HG03196 (cell line): ENCODE measurements around the gene SPOUT1.
"Not testable (repeated sequence)": the region's sequence is repeated elsewhere in the genome, so short reads cannot be mapped to it uniquely, and the experiment has no call there.

Experiments used
- ATAC-seq: cut with Tn5 transposase; IDR thresholded peaks from one replicate; pipeline ENCODE4 v1.9.1; 2021; ENCODE audit not compliant: unreplicated experiment

Gene SPOUT1, protein sequence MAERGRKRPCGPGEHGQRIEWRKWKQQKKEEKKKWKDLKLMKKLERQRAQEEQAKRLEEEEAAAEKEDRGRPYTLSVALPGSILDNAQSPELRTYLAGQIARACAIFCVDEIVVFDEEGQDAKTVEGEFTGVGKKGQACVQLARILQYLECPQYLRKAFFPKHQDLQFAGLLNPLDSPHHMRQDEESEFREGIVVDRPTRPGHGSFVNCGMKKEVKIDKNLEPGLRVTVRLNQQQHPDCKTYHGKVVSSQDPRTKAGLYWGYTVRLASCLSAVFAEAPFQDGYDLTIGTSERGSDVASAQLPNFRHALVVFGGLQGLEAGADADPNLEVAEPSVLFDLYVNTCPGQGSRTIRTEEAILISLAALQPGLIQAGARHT

DNA sequence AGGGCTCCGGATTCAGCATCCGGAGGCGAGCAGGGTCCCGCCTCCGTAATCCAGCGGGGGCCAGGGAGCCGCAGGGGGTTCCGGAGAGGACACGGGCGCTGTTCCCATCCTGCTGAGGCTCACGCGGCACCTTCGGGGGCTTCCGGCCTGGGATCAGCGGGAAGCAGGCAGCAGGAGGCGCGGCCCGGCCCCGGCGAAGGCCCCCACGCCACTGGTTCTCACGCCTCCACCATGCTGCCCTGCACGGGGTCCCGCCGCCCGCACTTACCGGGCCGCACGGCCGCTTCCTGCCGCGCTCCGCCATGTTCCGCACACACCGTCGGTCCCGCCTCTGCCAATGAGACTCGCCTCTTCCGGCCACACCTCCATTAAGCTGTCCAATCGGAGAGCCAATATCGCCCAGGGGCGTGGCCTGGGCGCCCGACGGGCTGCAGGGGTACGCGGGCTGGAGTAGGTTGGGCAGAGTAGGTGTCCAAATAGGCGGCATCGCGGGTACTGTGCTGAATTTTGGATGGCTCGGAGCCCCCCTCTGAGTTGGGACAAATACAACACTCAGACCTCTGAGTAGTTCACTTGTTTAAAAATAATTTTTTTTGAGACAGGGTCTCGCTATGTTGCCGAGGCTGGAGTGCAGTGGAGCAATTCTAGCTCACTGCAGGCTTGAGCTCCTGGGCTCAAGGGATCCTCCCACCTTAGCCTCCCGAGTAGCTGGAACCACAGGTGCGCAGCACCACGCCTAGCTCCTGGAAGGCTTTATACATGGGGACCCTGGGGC is at the start of gene SPOUT1:
SPOUT1 (minus strand) TSS at position 318 of the 775 bp plus-strand sequence; CDS start at position 304, 14 bp downstream.
- peak; percentile 94 for ATAC-seq

DNA sequence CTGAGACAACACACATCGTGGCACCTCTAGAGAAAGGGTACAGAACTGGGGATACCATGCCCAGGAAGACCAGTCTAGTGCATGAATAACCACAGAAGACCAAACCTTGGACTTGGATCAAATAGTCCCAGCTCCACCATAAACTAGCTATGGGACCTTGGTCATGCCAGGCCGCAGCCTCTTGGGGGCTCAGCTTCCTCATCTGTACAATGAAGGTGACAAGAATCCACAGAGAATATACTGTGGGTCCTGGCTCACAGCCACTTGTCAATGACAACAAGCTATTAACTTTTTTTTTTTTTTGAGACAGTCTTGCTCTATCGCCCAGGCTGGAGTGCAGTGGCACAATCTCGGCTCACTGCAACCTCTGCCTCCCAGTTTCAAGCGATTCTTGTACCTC is 48.3 kb upstream of the SPOUT1 start:
- ATAC-seq, result no peak

DNA sequence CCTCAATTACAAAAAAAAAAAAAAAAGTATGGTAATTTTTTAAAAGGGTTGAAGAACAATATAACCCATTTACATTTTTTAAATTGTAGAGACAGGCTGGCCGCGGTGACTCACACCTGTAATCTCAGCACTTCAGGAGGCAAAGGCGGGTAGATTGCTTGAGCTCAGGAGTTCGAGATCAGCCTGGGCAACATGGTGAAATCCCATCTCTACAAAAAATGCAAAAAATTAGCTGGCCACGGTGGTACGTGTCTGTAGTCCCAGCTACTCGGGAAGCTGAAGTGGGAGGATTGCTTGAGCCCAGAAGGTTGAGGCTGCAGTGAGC is 41.3 kb upstream of the SPOUT1 start:
- not testable (repeated sequence) for ATAC-seq

DNA sequence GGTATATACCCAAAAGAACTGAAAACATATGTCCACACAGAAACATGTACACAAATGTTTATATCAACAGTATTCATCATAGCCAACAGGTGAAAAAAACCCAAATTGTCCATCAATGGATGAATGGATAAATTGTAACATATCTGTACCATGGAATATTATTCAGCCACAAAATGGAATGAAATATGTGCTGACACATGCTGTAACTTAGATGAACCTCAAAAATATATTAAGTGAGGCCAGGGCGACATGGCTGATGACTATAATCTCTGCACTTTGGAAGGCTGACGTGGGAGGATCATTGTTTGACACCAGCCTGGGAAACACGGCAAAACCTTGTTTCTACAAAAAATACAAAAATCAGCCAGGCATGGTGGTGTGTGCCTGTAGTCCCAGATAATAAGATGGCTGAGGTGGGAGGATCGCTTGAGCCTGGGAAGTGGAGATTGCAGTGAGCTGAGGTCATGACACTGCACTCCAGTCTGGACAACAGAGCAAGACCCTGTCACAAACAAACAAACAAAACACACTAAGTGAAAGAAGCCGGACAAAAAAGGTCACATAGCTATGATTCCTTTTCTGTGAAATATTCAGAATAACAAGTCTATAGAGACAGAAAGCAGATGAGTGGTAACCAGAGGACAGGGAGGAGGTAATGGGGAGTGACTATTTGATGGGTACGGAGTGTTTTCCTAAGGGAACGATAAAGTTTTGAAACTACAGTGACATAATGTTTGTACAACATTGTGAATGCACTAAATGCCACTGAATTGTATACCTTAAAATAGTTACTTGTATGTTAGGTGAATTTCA is 40.7 kb upstream of the SPOUT1 start:
- no peak for ATAC-seq

DNA sequence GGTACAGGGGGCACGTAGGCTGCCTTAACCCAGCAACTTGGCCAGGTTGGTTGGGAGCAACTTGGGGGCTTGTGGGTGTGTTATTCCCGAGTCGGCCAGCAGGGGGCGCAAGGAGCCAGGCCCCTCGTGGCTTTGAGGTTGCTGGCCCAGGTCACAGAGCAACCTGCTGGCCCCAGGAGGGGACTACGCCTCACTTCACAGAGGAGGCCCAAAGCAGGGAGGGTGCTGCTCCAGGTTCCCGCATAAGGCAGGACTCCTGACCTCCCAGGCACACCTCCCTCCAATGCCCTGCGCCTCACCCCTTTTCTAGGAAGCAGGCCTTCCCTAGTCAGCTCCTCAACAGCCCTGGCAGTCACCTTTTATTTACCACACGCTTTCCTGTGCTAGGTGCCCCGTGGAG is 34.1 kb upstream of the SPOUT1 start:
- ATAC-seq, result no peak

DNA sequence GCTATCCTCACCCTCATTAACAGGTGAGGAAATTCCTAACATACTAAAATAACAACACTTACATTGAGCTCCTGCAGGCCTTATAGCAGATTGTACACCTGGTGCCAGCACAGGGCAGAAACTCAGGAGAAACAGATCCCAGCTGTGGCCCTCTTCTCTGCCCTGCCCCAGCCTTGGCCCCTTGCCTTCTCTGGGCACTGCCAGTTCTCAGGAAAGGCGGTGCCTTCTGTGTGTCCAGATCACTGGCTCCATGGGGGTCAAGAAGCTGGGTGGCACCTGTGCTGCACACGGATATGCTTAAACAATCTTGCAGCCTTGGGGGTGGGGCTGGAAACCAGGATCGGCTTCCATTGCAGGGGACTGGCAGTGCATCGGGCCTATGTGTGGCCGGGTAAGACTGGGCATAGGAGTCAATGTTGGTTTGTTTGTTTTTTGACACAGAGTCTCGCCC is 32.8 kb upstream of the SPOUT1 start:
- ATAC-seq, result no peak

DNA sequence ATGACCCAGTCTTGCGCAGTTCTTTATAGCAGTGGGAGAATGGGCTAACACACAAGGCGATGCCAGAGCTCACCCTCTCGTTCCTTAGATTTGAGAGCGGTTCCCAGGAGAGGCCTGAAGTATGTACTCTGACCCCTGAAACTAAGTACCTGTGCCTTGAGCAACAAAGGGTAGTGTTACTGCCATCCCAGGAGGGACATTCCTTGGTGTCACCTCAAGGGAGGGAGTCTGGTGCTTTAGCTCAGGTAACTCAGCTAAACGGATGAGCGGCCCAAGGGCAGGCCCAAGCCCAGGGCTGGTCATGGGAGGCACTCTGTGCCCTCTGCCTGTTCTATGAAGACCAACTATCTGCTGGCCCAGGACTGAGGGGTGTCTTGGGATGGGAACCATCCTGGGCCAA is 31.9 kb upstream of the SPOUT1 start:
- no peak for ATAC-seq

DNA sequence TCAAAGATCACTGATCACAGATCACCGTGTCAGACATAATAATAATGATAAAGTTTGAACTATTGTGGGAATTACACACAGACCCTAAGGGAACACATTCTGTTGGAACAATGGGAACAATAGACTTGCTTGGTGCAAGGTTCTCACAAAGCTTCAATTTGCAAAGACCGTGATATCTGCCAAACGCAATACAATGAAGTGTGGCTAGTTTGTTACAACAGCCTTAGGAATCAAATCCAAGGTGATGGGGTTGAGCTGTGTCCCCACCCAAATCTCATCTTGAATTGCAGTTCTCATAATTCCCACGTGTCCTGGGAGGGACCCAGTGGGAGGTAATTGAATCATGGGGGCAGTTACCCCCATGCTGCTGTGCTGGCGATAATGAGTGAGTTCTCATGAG is 31.3 kb upstream of the SPOUT1 start:
- ATAC-seq, result no peak

DNA sequence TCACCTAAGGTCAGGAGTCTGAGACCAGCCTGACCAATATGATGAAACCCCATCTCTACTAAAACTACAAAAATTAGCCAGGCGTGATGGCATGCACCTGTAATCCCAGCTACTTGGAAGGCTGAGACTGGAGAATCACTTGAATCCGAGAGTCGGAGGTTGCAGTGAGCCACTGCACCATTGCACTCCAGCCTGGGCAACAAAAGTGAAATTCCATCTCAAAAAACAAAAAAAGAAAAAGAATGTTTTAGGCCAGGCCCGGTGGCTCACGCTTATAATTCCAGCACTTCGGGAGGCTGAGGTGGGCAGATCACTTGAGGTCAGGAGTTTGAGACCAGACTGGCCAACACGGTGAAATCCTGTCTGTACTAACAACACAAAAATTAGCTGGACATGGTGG is 28.9 kb upstream of the SPOUT1 start:
- not testable (repeated sequence) for ATAC-seq

DNA sequence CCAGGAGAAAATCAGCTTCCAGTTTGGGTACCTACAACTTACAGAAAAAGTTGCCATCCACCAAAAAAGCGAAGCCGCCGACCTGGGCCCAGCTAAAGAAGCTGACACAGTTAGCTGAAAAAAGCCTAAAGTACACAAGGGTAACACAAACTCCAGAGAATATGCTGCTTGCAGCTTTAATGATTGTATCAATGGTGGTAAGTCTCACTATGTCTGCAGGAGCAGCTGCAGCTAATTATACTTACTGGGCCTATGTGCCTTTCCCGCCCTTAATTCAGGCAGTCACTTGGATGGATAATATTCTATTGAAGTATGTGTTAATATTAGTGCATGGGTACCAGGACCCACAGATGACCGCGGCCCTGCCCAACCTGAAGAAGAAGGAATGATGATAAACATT is 24.9 kb upstream of the SPOUT1 start:
- not testable (repeated sequence) for ATAC-seq

DNA sequence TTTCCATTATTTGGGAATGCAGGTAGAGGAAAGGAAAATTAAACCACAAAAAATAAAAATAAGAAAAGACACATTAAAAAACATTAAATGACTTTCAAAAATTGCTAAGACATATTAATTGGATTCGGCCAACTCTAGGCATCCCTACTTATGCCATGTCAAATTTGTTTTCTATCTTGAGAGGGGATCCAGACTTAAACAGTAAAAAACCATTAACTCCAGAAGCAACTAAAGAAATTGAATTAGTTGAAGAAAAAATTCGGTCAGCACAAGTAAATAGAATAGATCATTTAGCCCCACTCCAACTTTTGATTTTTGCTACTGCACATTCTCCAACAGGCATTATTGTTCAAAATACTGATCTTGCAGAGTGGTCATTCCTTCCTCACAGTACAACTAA is 23.1 kb upstream of the SPOUT1 start:
- not testable (repeated sequence) for ATAC-seq

DNA sequence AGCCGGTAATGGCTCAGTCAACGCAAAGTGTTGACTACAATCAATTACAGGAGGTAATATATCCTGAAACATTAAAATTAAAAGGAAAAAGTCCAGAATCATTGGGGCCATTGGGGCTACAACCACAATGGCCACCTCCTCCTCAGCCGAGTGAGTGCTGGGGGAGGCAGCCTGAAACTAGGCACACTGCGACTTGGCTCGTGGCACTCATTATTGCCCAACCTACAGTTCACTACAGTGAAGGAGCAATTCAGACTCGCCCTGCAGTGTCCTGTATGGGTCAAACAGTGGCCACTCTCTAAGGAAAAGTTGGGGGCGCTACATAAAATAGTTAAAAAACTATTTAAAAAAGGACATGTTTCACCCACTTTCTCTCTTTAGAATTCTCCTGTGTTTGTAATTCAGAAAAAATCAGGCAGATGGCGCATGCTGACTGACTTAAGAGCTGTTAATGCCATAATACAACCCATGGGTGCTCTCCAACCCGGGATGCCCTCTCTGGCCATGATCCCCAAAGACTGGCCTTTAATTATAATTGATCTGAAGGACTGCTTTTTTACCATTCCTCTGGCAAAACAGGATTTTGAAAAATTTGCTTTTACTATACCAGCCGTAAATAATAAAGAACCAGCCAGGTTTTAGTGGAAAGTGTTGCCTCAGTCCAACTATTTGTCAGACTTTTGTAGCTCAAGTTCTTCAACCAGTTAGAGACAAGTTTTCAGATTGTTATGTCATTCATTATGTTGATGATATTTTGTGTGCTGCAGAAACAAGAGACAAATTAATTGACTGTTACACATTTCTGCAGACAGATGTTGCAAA is 22.4 kb upstream of the SPOUT1 start:
- ATAC-seq, result not testable (repeated sequence)

DNA sequence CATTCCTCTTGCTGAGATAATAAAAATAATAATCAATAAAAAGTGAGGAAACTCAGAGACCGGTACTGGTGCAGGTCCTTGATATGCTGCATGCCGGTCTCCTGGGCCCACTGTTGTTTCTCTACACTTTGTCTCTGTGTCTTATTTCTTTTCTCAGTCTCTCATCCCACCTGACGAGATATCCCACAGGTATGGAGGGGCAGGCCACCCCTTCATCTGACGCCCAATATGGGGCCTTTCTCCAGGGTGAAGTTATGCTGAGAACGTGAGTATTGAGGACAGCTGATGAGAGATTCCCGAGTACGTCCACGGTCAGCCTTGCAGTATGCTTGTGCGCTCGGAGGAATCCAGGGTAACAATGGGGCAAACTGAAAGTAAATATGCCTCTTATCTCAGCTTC is 21.4 kb upstream of the SPOUT1 start:
- not testable (repeated sequence) for ATAC-seq

DNA sequence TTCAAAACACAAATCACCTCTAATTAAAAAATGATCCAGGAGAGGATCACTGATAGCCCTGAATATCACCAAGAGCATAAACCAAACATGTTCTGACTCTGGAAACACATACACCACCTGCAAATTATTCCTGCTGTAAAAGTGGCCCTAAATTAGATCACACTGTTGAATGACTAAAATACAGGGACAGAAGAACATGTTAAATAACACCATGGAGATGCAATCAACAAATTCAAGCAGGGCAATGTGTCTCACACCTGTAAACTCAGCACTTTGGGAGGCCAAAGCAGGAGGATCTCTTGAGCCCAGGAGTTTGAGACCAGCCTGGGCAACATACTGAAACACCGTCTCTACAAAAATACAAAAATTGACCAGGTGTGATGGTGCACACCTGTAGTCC is 18.2 kb upstream of the SPOUT1 start:
- ATAC-seq, result no peak

DNA sequence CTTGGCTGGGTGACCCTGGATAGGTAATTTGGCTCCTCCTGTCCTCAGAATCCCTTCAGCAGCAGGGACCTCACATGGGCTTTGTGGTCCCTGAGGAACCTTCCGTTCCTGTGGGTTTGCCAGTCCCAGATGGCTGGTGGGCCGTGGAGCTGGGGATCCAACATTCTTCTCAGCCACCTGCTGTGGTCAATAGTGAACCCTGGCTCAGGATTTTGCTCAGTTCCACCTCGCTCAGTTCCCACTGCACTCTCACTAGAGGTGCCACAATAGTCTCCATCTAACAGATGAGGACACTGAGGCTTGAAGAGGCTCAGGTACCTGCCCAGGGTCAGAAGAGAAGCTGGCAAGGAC is 17.1 kb upstream of the SPOUT1 start:
- ATAC-seq, result no peak

DNA sequence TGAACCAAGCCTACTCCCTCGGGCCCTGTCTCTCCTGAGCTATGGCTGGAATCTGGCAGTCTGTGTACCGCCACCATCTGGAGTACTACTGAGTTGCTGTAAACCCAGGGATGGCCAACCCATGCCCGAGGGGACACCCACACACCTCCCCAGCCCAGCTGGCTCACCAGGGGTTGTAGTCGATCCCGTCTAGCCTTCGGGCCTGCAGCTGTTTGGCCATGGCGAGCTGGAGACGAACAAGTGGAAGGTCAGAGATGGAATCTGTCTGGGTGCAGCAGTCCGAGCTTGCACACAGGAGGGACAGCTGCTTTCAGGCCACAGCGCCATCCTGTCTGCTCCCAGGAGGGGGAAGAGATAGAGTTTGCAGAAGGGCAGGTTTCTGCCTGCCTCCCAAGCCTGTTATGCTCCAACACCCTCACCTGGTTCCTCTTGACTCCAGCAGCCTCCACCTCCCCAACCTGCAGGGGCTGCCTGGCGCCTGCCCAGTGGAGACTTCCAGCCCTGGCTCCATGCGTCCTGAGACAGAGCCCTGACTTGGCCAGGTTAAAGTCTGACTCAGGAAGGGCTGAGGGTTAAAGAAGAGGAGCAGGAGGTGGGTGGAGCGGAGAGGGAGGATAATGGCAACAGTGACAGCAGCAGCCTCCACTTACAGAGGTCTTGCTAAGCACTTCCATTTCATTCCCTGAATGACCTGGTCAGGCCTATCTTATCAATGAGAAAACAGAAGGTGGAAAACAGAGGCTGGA is 15.8 kb upstream of the SPOUT1 start:
- no peak for ATAC-seq

DNA sequence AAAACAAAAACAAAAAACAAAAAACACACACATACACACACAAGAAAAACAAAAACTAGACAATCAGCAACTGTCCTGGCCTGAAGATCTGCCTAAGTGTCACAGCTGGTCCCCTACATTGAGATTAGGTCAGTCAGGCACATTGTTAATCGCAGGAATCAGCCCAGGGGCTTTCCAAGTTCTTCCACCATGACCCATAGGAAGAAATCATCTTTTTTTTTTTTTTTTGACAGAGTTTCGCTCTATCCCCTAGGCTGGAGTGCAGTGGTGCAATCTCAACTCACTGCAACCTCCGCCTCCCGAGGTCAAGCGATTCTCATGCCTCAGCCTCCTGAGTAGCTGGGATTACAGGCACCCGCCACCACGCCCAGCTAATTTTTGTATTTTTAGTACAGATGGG is 13.6 kb upstream of the SPOUT1 start:
- ATAC-seq, result not testable (repeated sequence)

DNA sequence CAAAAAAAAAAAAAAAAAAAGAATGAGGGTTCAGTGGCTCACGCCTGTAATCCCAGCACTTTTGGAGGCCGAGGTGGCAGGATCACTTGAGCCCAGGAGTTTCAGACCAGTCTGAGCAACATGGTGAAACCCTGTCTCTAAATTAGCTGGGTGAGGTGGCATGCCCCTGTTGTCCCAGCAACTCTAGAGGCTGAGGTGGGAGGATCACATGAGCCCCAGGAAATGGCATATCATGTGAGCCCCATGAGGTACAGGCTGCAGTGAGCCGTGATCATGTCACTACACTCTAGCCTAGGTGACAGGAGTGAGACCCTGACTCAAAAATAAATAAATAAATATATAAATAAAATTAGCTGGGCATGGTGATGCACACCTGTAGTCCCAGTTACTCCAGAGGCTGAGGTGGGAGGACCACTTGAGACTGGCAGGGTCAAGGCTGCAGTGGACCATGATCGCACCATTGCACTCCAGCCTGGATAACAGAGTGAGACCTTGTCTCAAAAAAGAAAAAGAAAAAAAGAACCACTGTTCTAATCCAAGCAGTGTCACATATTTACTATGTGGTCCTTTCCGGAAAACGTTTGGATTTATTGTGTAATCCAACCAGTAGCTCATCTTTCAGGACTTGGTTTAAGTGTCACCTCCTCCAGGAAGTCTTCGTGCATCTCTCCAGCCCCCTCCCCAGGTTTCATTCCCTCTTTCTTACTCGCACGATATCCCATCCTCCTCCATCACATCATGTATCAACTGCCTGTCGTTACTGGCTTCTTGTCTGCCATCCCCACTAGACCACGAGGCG is 12.3 kb upstream of the SPOUT1 start:
- ATAC-seq, result no peak

DNA sequence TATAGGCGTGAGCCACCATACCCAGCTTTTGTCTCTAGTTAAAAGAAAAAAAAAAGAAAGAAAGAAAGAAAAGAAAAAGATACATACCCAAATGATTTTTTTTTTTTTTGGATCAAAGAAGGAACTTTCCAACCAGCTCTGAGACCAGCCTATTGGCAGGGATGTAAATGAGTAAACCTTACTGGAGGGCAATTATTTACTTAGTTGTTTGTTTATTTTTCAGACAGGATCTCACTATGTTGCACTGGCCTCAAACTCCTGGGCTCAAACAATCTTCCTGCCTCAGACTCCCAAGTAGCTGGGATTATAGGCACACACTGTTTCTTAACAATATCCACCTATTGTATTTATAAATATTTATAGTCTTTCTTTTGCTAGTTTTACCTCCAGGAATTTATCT is 10.9 kb upstream of the SPOUT1 start:
- ATAC-seq, result no peak
